Fibroblast of lung (primary cell): ENCODE data around the gene CC2D1B.

Experiments
- EZH2 ChIP-seq: IDR thresholded peaks from 2 replicates; pipeline ENCODE4 v1.5.1; 2012; ENCODE audit warnings: low read length, control low read depth, mild to moderate bottlenecking; ENCODE audit errors: missing control alignments
- TF ChIP-seq, protein P1 (sequence below), 2 donors: IDR thresholded peaks in 1 of 2; conservative IDR thresholded peaks in 1 of 2; 1 replicate in 1 of 2; 2 replicates in 1 of 2; pipeline ENCODE4 v1.5.1; 2011 to 2012; ENCODE audit warnings: low read length in 2 of 2, control low read depth in 1 of 2, inconsistent platforms in 1 of 2, low read depth in 1 of 2, mild to moderate bottlenecking in 1 of 2

DNA sequence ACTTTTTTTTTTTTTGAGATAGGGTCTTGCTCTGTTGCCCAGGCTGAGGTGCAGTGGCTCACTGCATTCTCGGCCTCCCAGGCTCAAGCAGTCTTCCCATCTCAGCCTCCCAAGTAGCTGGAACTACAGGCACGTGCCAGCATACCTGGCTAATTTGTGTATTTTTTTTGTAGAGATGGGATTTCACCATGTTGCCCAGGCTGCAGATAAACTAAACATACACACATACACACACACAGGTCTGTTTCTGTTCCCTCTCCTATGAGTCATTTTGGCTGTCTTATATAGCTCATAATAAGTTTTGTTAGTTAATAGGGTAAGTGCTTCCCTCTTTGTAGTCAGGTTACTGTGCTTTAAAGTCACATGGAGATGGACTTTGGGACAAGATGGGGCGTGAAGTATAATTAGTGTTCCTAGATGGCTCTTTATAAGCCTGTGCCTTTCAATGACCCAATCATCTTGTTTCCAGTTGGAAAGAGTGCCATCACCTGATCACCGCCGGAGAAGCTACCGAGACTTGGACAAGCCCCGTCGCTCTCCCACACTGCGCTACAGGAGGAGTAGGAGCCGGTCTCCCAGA, 47.5 kb upstream of the CC2D1B start:
- TF ChIP-seq, protein P1, sequence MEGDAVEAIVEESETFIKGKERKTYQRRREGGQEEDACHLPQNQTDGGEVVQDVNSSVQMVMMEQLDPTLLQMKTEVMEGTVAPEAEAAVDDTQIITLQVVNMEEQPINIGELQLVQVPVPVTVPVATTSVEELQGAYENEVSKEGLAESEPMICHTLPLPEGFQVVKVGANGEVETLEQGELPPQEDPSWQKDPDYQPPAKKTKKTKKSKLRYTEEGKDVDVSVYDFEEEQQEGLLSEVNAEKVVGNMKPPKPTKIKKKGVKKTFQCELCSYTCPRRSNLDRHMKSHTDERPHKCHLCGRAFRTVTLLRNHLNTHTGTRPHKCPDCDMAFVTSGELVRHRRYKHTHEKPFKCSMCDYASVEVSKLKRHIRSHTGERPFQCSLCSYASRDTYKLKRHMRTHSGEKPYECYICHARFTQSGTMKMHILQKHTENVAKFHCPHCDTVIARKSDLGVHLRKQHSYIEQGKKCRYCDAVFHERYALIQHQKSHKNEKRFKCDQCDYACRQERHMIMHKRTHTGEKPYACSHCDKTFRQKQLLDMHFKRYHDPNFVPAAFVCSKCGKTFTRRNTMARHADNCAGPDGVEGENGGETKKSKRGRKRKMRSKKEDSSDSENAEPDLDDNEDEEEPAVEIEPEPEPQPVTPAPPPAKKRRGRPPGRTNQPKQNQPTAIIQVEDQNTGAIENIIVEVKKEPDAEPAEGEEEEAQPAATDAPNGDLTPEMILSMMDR (conservative IDR thresholded peaks at IDR 0.05 in 1 of 2, IDR thresholded peaks at IDR 0.05 in 1 of 2; ENCODE audit: low read depth in 1 of 2, low read length in 2 of 2) = no peak
- no peak for TF ChIP-seq EZH2
